ENCODE results near the gene SHISA7. TPM values are rescaled to one million over a fixed set of nuclear protein-coding genes. Genes with fewer than 3 reads are reported as not detected.

Gene SHISA7
- total RNA-seq, 1 donor from 2014 or later = not detected

DNA sequence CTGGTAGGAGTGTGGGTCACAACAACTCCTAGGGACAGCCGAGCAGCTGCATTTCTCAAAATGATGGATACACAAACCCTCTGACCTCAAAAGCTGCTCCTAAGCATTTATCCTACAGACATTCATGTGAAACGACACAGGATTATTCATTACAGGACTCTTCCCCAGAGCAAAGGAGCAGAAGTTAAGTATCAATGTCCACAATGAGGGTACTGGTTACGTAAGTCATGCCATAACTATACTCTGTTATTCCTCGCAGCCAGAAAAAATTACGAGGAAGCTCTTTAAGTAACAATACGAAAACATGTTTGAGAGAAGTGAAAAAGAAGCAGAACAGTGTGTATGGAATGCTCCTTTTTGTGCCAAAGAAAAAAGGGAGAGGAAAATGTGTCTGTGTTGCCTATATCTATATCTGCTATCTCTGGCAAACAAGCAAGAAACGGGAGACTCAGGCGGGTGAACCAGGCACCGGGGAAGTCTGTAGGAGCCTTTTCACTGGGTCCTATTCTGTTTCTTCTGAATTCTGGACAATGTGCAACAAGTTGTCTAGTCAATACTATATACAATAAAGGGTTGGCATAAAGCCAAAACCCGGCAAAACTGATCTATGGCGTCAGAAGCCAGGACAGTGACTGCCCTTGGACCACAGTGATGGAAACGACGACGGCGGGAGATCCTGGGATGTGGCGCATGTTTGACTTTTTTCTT is 17.0 kb upstream of the SHISA7 start:
- no peaks in the 10 kb centered on the region for H3K36me3 Mint-ChIP-seq (ENCODE audit: low read depth)
- peak overlapping the region; percentile 90 for H3K27ac Mint-ChIP-seq (ENCODE audit: unreplicated experiment)
- H3K27me3 Mint-ChIP-seq (ENCODE audit: low read depth) = peaks cover 2% of the 10 kb centered on the region
- TF ChIP-seq, protein P1, sequence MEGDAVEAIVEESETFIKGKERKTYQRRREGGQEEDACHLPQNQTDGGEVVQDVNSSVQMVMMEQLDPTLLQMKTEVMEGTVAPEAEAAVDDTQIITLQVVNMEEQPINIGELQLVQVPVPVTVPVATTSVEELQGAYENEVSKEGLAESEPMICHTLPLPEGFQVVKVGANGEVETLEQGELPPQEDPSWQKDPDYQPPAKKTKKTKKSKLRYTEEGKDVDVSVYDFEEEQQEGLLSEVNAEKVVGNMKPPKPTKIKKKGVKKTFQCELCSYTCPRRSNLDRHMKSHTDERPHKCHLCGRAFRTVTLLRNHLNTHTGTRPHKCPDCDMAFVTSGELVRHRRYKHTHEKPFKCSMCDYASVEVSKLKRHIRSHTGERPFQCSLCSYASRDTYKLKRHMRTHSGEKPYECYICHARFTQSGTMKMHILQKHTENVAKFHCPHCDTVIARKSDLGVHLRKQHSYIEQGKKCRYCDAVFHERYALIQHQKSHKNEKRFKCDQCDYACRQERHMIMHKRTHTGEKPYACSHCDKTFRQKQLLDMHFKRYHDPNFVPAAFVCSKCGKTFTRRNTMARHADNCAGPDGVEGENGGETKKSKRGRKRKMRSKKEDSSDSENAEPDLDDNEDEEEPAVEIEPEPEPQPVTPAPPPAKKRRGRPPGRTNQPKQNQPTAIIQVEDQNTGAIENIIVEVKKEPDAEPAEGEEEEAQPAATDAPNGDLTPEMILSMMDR (IDR thresholded peaks at IDR 0.05) = no peak
- DNase-seq (ENCODE audit: low spot score) = no peak
- no peaks in the 10 kb centered on the region for H3K9me3 Mint-ChIP-seq (ENCODE audit: low read depth)
- peak overlapping the region; percentile 89 for H3K4me3 Mint-ChIP-seq (ENCODE audit: unreplicated experiment)
- peaks cover 30% of the 10 kb centered on the region for H3K4me1 Mint-ChIP-seq (ENCODE audit: low read depth)

DNA sequence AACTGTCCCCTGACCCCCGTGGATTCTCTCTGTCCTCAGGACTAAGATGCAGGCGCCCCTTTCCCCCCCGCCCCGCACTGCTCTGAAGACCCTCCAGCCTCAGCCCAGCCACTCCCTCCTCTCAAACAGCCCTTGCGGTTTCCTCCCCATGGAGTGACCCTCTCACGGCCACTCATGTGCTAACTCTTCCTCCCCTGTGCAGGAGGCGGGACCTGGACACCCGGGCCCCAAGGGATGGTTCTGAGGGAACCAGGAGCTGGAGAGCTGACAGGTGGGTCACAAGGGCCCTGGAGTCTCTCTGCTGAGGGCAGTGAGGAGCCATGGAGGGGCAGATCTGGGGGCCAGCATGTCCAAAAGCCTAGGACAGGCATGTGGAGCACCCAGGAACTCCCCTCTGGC is 16.4 kb upstream of the SHISA7 start:
- H3K36me3 Mint-ChIP-seq (ENCODE audit: low read depth) = peaks cover 3% of the 10 kb centered on the region
- TF ChIP-seq, protein P1 (IDR thresholded peaks at IDR 0.05) = no peak
- no peak overlapping the region for H3K4me3 Mint-ChIP-seq (ENCODE audit: unreplicated experiment)
- peaks cover 30% of the 10 kb centered on the region for H3K4me1 Mint-ChIP-seq (ENCODE audit: low read depth)
- H3K27ac Mint-ChIP-seq (ENCODE audit: unreplicated experiment) = no peak overlapping the region
- DNase-seq (ENCODE audit: low spot score) = no peak
- peaks cover 2% of the 10 kb centered on the region for H3K27me3 Mint-ChIP-seq (ENCODE audit: low read depth)
- H3K9me3 Mint-ChIP-seq (ENCODE audit: low read depth) = no peaks in the 10 kb centered on the region

DNA sequence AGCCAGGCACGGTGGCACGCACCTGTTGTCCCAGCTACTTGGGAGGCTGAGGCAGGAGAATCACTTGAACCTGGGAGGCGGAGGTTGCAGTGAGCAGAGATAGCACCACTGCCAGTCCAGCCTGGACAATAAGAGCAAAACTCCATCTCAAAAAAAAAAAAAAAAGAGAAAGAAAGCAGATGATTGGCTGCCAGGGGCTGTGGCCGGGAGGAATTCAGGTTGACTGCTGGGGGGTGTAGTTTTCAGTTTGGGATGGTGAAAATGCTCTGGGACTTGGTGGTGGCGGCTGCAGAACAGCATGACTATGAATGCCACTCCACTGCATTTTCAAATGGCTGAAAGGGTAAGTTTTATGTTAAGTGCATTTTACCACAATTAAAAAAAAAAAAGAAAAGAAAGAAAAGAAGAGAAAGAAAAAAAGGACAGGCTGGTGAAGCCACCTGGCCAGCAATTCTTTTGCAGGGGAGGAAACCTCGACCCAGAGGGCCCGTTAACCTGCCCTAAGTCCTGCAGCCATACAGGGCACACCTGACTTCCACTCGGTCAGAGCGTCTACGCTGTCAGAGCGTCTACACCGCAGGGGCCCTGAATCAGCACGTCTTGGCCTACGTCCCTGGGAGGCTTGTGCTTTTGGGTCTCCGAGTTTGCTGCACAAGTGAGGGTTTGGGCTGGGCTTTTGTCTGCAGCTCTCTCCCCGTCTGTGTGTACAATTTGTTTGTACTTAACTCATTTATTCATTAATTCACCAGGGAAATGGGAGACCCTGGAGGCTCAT is 14.8 kb upstream of the SHISA7 start:
- Mint-ChIP-seq H3K4me3 (ENCODE audit: unreplicated experiment) (no peak overlapping the region), H3K4me1 (ENCODE audit: low read depth) (peaks cover 35% of the 10 kb centered on the region), H3K27me3 (ENCODE audit: low read depth) (peaks cover 6% of the 10 kb centered on the region), H3K9me3 (ENCODE audit: low read depth) (no peaks in the 10 kb centered on the region), H3K27ac (ENCODE audit: unreplicated experiment) (no peak overlapping the region), H3K36me3 (ENCODE audit: low read depth) (peaks cover 3% of the 10 kb centered on the region)
- DNase-seq (ENCODE audit: low spot score) = no peak
- TF ChIP-seq, protein P1 (IDR thresholded peaks at IDR 0.05) = no peak

DNA sequence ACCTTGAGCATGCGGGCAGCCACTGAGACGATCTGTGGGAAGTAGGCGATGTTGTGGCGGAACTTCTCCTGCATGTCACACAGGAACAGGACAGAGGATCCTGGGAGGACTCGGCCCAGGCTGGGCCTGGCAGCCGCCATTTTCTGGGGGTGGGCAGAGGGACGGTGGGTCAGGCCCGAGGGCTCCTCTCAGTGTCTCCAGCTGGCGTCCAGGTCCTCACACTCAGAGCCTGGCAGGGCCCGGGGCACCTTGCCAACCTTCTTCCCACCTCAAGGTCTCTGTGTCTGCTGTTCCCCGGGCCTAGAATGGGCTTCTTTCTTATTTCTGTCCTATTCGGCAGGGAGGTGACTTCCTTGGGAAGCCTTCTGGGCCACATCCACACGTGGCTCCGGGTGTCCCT is 13.2 kb upstream of the SHISA7 start:
- Mint-ChIP-seq H3K27ac (ENCODE audit: unreplicated experiment) (peak overlapping the region; percentile 5), H3K9me3 (ENCODE audit: low read depth) (no peaks in the 10 kb centered on the region), H3K4me3 (ENCODE audit: unreplicated experiment) (no peak overlapping the region), H3K36me3 (ENCODE audit: low read depth) (peaks cover 3% of the 10 kb centered on the region), H3K27me3 (ENCODE audit: low read depth) (peaks cover 8% of the 10 kb centered on the region), H3K4me1 (ENCODE audit: low read depth) (peaks cover 27% of the 10 kb centered on the region)
- no peak for DNase-seq (ENCODE audit: low spot score)
- TF ChIP-seq, protein P1 (IDR thresholded peaks at IDR 0.05) = no peak

DNA sequence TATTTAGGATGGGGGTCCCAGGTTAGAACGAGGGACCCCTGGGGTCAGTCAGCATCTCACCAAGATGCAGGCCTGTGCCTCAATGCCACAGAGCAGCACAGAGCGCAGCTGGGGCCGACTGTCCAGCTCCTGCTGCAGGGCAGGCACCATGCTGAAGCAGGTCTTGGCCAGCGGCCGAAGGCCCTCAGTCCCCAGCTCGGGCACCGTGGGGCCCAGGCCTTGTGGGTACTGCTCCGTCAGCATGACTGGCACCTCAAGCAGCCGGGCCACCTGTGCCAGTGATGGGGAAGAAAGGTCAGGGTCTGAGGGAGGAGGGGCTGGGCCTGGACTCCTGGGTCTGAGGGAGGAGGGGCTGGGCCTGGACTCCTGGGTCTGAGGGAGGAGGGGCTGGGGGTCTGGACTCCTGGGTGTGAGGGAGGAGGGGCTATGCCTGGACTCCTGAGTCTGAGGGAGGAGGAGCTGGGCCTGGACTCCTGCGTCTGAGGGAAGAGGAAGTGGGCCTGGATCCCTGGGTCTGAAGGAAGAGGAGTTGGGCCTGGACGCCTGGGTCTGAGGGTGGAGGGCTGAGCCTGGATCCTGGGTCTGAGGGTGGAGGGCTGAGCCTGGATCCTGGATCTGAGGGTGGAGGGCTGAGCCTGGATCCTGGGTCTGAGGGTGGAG is 12.6 kb upstream of the SHISA7 start:
- DNase-seq (ENCODE audit: low spot score) = no peak
- Mint-ChIP-seq H3K27ac (ENCODE audit: unreplicated experiment) (no peak overlapping the region), H3K4me1 (ENCODE audit: low read depth) (peaks cover 23% of the 10 kb centered on the region), H3K4me3 (ENCODE audit: unreplicated experiment) (no peak overlapping the region), H3K9me3 (ENCODE audit: low read depth) (no peaks in the 10 kb centered on the region), H3K36me3 (ENCODE audit: low read depth) (peaks cover 3% of the 10 kb centered on the region), H3K27me3 (ENCODE audit: low read depth) (peaks cover 10% of the 10 kb centered on the region)
- TF ChIP-seq, protein P1 (IDR thresholded peaks at IDR 0.05) = no peak
